Activated T-cell treated with anti-CD3 and anti-CD28 coated beads for 48 hours (primary cell): ENCODE results near the gene GRAMD1C.
"Not testable (repeated sequence)": the region's sequence is repeated elsewhere in the genome, so short reads cannot be mapped to it uniquely, and the experiment has no call there.

Source experiments
- DNase-seq: peaks from one replicate; pipeline ENCODE4 v3.0.0-alpha.2; 2020; ENCODE audit warnings: low read depth

The GRAMD1C gene

GRCh38 chr3:113838631-113839209 is at the start of gene GRAMD1C:
Gene GRAMD1C (plus strand): TSS chr3:113838788. CDS start chr3:113838910, 122 bp downstream.
- peak; percentile 81 for DNase-seq

GRCh38 chr3:113791381-113791780 is 47.2 kb upstream of the GRAMD1C start:
- no peak for DNase-seq

- no peak for DNase-seq
These were observed 44.1 kb upstream of the GRAMD1C start for GRCh38 chr3:113794526-113794925.

- no peak for DNase-seq
These were observed 42.9 kb upstream of the GRAMD1C start for GRCh38 chr3:113795693-113796092.

GRCh38 chr3:113802795-113803455 is 35.7 kb upstream of the GRAMD1C start:
- DNase-seq: no peak

GRCh38 chr3:113804661-113805060 is 33.9 kb upstream of the GRAMD1C start:
- no peak for DNase-seq

- no peak for DNase-seq
These were observed 33.3 kb upstream of the GRAMD1C start for GRCh38 chr3:113805249-113805648.

GRCh38 chr3:113812854-113813253 is 25.7 kb upstream of the GRAMD1C start:
- DNase-seq: no peak

- no peak for DNase-seq
These were observed 18.7 kb upstream of the GRAMD1C start for GRCh38 chr3:113819866-113820265.

- DNase-seq: no peak
These were observed 13.5 kb upstream of the GRAMD1C start for GRCh38 chr3:113825090-113825489.

- DNase-seq: no peak
These were observed 10.0 kb upstream of the GRAMD1C start for GRCh38 chr3:113828600-113828999.

GRCh38 chr3:113829576-113830354 is 8.8 kb upstream of the GRAMD1C start:
- DNase-seq: no peak

- DNase-seq: no peak
These were observed 7.6 kb upstream of the GRAMD1C start for GRCh38 chr3:113831103-113831355.

GRCh38 chr3:113832477-113833164 is 6.0 kb upstream of the GRAMD1C start:
- DNase-seq: no peak

GRCh38 chr3:113834983-113835382 is 3.6 kb upstream of the GRAMD1C start:
- DNase-seq: no peak

- DNase-seq: no peak
These were observed 963 bp downstream of the GRAMD1C start for GRCh38 chr3:113839551-113839950.

- DNase-seq: no peak
These were observed 6.1 kb downstream of the GRAMD1C start for GRCh38 chr3:113844622-113845222.

- no peak for DNase-seq
These were observed 8.7 kb downstream of the GRAMD1C start for GRCh38 chr3:113847247-113847646.

GRCh38 chr3:113847664-113848461 is 9.3 kb downstream of the GRAMD1C start:
- DNase-seq: no peak

- not testable (repeated sequence) for DNase-seq
These were observed 10.5 kb downstream of the GRAMD1C start for GRCh38 chr3:113849071-113849470.

GRCh38 chr3:113849841-113850240 is 11.3 kb downstream of the GRAMD1C start:
- not testable (repeated sequence) for DNase-seq

- DNase-seq: not testable (repeated sequence)
These were observed 11.8 kb downstream of the GRAMD1C start for GRCh38 chr3:113850391-113850790.
